CD4-positive, alpha-beta T cell (primary cell): Measurements from ENCODE around the gene CCSER2. TPM values are rescaled to one million over a fixed set of nuclear protein-coding genes. Genes with fewer than 3 reads are reported as not detected.

ENCODE experiments used
- ATAC-seq: fragments of 200-7000 bp; cut with Tn5 transposase; one replicate; pipeline ENCODE4 v1.10.0; 2022; ENCODE audit warnings: mild to moderate bottlenecking; ENCODE audit not compliant: poor library complexity
- CTCF ChIA-PET: fragments of 350-600 bp; sonication (Branson Sonifier 250); formaldehyde crosslinking; loops from one replicate; lab custom pipeline; 2021; ENCODE audit warnings: antibody characterized with exemption, inconsistent platforms; lab: Charles Lee
- POLR2A ChIA-PET: fragments of 350-600 bp; sonication (Branson Sonifier 250); formaldehyde crosslinking; loops from one replicate; lab custom pipeline; 2021; ENCODE audit warnings: antibody characterized with exemption, inconsistent platforms; lab: Charles Lee
- DNase-seq, 14 experiments: peaks; one replicate each; pipeline ENCODE4 v3.0.0-alpha.2; 2013 to 2020; ENCODE audit warnings: mixed read lengths in 2 of 14
- H3K27ac ChIP-seq, 2 donors: one replicate each; pipeline versions ENCODE4 v1.5.1 to v1.7.0; 2013; ENCODE audit warnings: low read length in 2 of 2, low read depth in 1 of 2, mild to moderate bottlenecking in 1 of 2
- H3K27me3 ChIP-seq, 2 experiments: 1 replicate in 1 of 2; 2 replicates in 1 of 2; pipeline versions ENCODE4 v1.6.1 to v1.7.0; 2013; ENCODE audit warnings: low read length in 2 of 2, control low read depth in 1 of 2, mild to moderate bottlenecking in 1 of 2, moderate library complexity in 1 of 2; ENCODE audit not compliant: insufficient read depth in 2 of 2, control insufficient read depth in 1 of 2
- H3K36me3 ChIP-seq: one replicate; pipeline ENCODE4 v1.6.1; 2013; ENCODE audit warnings: low read length, control low read depth; ENCODE audit not compliant: insufficient read depth
- H3K4me1 ChIP-seq: one replicate; pipeline ENCODE4 v1.6.1; 2013; ENCODE audit warnings: low read length, control low read depth; ENCODE audit not compliant: insufficient read depth
- H3K4me3 ChIP-seq: one replicate; pipeline ENCODE4 v1.5.1; 2013; ENCODE audit warnings: mild to moderate bottlenecking, low read length, moderate library complexity
- H3K9me3 ChIP-seq, 2 experiments: 1 replicate in 1 of 2; 2 replicates in 1 of 2; pipeline versions ENCODE4 v1.6.1 to v1.7.0; 2013; ENCODE audit warnings: low read length in 2 of 2, mild to moderate bottlenecking in 2 of 2, control low read depth in 1 of 2, moderate library complexity in 1 of 2; ENCODE audit not compliant: control insufficient read depth in 1 of 2, insufficient read depth in 1 of 2
- H3K27ac Mint-ChIP-seq: one replicate; pipeline ENCODE4 v1.8.0; 2020; ENCODE audit warnings: mixed read lengths
- H3K27me3 Mint-ChIP-seq: one replicate; pipeline ENCODE4 v1.8.0; 2021; ENCODE audit warnings: mixed read lengths
- H3K36me3 Mint-ChIP-seq: one replicate; pipeline ENCODE4 v1.8.0; 2021; ENCODE audit warnings: low read depth, mixed read lengths
- H3K4me1 Mint-ChIP-seq: one replicate; pipeline ENCODE4 v1.8.0; 2021; ENCODE audit warnings: low read depth, mixed read lengths
- H3K4me3 Mint-ChIP-seq: one replicate; pipeline ENCODE4 v1.8.0; 2020; ENCODE audit warnings: mild to moderate bottlenecking, mixed read lengths
- H3K9me3 Mint-ChIP-seq: one replicate; pipeline ENCODE4 v1.8.0; 2020; ENCODE audit warnings: mixed read lengths
- intact Hi-C, 2 experiments: fragments of 100-400 bp; cut with DNase I in 1 of 2; cut with micrococcal nuclease in 1 of 2; formaldehyde crosslinking; loops; one replicate each; pipeline versions ENCODE4 v1.15.1 to v1.9.0; 2023 to 2025; cut with DNase I, micrococcal nuclease
- total RNA-seq, 174 experiments: library from RNA in 2 of 174; stranded (reverse) in 2 of 174; gene quantifications; one replicate each; pipeline ENCODE4 v1.2.3 and lab custom pipeline; 2021 to 2026
- TF ChIP-seq, protein P1 (sequence below): fragments of 200-600 bp; IDR thresholded peaks from one replicate; pipeline ENCODE4 v1.8.0; 2022; ENCODE audit warnings: antibody characterized with exemption, mild to moderate bottlenecking

The CCSER2 gene
- total RNA-seq, 2 experiments from 2014 or later: 134 to 148 TPM

DNA sequence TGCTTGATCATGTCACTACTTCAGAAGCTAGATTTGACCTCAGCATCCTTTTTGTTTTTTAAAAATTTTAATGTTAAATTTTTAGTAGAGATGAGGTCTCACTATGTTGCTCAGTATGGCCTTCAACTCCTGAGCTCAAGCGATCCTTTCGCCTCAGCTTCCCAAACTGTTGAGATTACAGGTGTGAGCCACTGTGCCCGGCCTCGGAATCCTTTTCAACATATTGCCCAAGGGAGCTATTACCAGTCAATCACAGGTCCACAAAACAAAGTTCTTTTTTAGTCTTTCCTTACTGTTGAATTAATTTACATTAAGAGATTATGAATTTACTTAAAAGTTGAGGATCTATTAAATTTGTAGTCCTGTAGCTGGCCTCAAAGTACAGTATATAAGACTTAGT, 37.7 kb downstream of the CCSER2 start:
- ChIA-PET POLR2A (no interaction called here), CTCF (interaction anchor here (1.1 to 6.1 kb wide), 3 partner anchors 13 to 30 kb away, joined by 3 to 30 read pairs (median 3); no protein-coding TSS in a partner anchor)
- DNase-seq (no peak), ATAC-seq (no peak)
- Mint-ChIP-seq H3K4me3 (no peak overlapping the region), H3K9me3 (peaks cover 4% of the 10 kb centered on the region), H3K36me3 (peaks cover 17% of the 10 kb centered on the region), H3K27ac (peak overlapping the region; percentile 1), H3K27me3 (no peaks in the 10 kb centered on the region), H3K4me1 (peaks cover 76% of the 10 kb centered on the region)
- Histone ChIP-seq H3K4me1 (peaks cover 8% of the 10 kb centered on the region), H3K27ac (no peak overlapping the region), H3K27me3 (no peaks in the 10 kb centered on the region), H3K4me3 (no peak overlapping the region), H3K9me3 (no peaks in the 10 kb centered on the region), H3K36me3 (peaks cover 3% of the 10 kb centered on the region)
- TF ChIP-seq, protein P1, sequence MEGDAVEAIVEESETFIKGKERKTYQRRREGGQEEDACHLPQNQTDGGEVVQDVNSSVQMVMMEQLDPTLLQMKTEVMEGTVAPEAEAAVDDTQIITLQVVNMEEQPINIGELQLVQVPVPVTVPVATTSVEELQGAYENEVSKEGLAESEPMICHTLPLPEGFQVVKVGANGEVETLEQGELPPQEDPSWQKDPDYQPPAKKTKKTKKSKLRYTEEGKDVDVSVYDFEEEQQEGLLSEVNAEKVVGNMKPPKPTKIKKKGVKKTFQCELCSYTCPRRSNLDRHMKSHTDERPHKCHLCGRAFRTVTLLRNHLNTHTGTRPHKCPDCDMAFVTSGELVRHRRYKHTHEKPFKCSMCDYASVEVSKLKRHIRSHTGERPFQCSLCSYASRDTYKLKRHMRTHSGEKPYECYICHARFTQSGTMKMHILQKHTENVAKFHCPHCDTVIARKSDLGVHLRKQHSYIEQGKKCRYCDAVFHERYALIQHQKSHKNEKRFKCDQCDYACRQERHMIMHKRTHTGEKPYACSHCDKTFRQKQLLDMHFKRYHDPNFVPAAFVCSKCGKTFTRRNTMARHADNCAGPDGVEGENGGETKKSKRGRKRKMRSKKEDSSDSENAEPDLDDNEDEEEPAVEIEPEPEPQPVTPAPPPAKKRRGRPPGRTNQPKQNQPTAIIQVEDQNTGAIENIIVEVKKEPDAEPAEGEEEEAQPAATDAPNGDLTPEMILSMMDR: no peak
- intact Hi-C loops: no loop called here

DNA sequence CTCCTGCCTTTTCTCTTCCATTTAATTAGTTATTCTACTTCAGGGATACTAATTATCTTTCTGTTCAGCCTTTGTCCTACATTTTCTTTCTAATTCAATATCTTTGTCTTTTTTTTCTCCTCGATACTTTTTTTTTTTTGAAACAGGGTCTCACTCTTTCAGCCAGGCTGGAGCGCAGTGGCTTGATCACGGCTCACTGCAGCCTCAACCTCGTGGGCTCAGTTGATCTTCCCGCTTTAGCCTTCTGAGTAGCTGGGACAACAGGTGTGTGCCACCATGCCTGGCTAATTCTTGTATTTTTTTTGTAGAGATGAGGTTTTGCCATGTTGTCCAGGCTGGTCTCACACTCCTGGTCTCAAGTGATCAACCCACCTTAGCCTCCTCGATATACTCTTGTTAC, 38.9 kb downstream of the CCSER2 start:
- Mint-ChIP-seq H3K27me3 (no peaks in the 10 kb centered on the region), H3K27ac (peak overlapping the region; percentile 15), H3K9me3 (peaks cover 4% of the 10 kb centered on the region), H3K4me3 (no peak overlapping the region), H3K4me1 (peaks cover 74% of the 10 kb centered on the region), H3K36me3 (peaks cover 29% of the 10 kb centered on the region)
- Histone ChIP-seq H3K36me3 (peaks cover 15% of the 10 kb centered on the region), H3K9me3 (no peaks in the 10 kb centered on the region), H3K27me3 (no peaks in the 10 kb centered on the region), H3K27ac (no peak overlapping the region), H3K4me1 (peaks cover 4% of the 10 kb centered on the region), H3K4me3 (no peak overlapping the region)
- intact Hi-C loops: no loop called here
- ChIA-PET CTCF (no interaction called here), POLR2A (no interaction called here)
- DNase-seq (no peak), ATAC-seq (no peak)
- TF ChIP-seq, protein P1: no peak

DNA sequence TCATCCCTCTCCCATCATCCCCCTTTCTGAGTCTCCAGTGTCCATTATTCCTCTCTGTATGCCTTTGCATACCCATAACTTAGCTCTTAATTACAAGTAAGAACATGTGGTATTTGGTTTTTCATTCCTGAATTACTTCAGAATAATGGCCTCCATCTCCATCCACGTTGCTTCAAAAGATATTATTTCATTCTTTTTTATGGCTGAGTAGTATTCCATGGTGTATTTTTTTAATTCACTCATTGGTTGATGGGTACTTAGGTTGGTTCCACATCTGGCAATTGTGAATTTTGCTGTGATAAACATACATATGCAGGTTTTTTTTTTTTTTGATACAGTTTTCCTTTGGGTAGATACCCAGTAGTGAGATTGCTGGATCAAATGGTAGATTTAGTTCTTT, 40.4 kb downstream of the CCSER2 start:
- ChIA-PET POLR2A (no interaction called here), CTCF (interaction anchor here (1.3 to 1.6 kb wide), 2 partner anchors 16 to 18 kb away, joined by 3 to 5 read pairs; no protein-coding TSS in a partner anchor)
- DNase-seq: no peak
- intact Hi-C loops: no loop called here
- Mint-ChIP-seq H3K27me3 (no peaks in the 10 kb centered on the region), H3K9me3 (peaks cover 4% of the 10 kb centered on the region), H3K4me3 (no peak overlapping the region), H3K36me3 (peaks cover 40% of the 10 kb centered on the region), H3K27ac (no peak overlapping the region), H3K4me1 (peaks cover 67% of the 10 kb centered on the region)
- H3K27ac ChIP-seq: no peak overlapping the region
- TF ChIP-seq, protein P1: no peak
- peaks cover 4% of the 10 kb centered on the region for H3K4me1 ChIP-seq
- H3K27me3 ChIP-seq: no peaks in the 10 kb centered on the region
- H3K4me3 ChIP-seq: no peak overlapping the region
- ATAC-seq: no peak
- H3K9me3 ChIP-seq: no peaks in the 10 kb centered on the region
- peaks cover 29% of the 10 kb centered on the region for H3K36me3 ChIP-seq
